HL-60/S4 (cell line): ENCODE data around the gene HIBCH.
"Not testable (repeated sequence)": the region's sequence is repeated elsewhere in the genome, so short reads cannot be mapped to it uniquely, and the experiment has no call there.

Source experiments
- in situ Hi-C: fragments of 300-500 bp; cut with MboI; formaldehyde crosslinking; loops from 2 replicates; pipeline ENCODE4 v1.14.3; 2022; ENCODE audit warnings: low sequenced_read_pairs

Gene HIBCH

GRCh38 chr2:190319555-190320498 is at the start of gene HIBCH:
HIBCH (minus strand) TSS chr2:190319826; CDS start chr2:190319750, 76 bp downstream.
- in situ Hi-C loops: no loop called here

GRCh38 chr2:190367091-190367490 is 47.5 kb upstream of the HIBCH start:
- in situ Hi-C loops: no loop called here

- in situ Hi-C loops: no loop called here
Measured at GRCh38 chr2:190366248-190366753, 46.7 kb upstream of the HIBCH start.

- in situ Hi-C loops: no loop called here
Measured at GRCh38 chr2:190365499-190366204, 46.0 kb upstream of the HIBCH start.

- in situ Hi-C loops: no loop called here
Measured at GRCh38 chr2:190362894-190363293, 43.3 kb upstream of the HIBCH start.

GRCh38 chr2:190361572-190361971 is 41.9 kb upstream of the HIBCH start:
- in situ Hi-C loops: no loop called here

- in situ Hi-C loops: no loop called here
Measured at GRCh38 chr2:190360965-190361364, 41.3 kb upstream of the HIBCH start.

- in situ Hi-C loops: no loop called here
Measured at GRCh38 chr2:190360561-190360960, 40.9 kb upstream of the HIBCH start.

- in situ Hi-C loops: not testable (repeated sequence)
Measured at GRCh38 chr2:190358655-190359448, 39.2 kb upstream of the HIBCH start.

- in situ Hi-C loops: no loop called here
Measured at GRCh38 chr2:190357600-190357999, 38.0 kb upstream of the HIBCH start.

GRCh38 chr2:190355968-190356644 is 36.5 kb upstream of the HIBCH start:
- in situ Hi-C loops: no loop called here

GRCh38 chr2:190354003-190354690 is 34.5 kb upstream of the HIBCH start:
- in situ Hi-C loops: no loop called here

- in situ Hi-C loops: no loop called here
Measured at GRCh38 chr2:190353537-190353899, 33.9 kb upstream of the HIBCH start.

- in situ Hi-C loops: no loop called here
Measured at GRCh38 chr2:190352668-190353536, 33.3 kb upstream of the HIBCH start.

GRCh38 chr2:190351955-190352354 is 32.3 kb upstream of the HIBCH start:
- in situ Hi-C loops: no loop called here

GRCh38 chr2:190350371-190350770 is 30.7 kb upstream of the HIBCH start:
- in situ Hi-C loops: no loop called here

- in situ Hi-C loops: no loop called here
Measured at GRCh38 chr2:190344276-190344827, 24.7 kb upstream of the HIBCH start.

- in situ Hi-C loops: no loop called here
Measured at GRCh38 chr2:190343536-190344275, 24.1 kb upstream of the HIBCH start, which contains the start of gene INPP1. INPP1 (plus strand) TSS chr2:190343589; CDS start chr2:190360103, 16,514 bp downstream.
